ENCODE results near the gene ARHGAP26. TPM values are rescaled to one million over a fixed set of nuclear protein-coding genes. Genes with fewer than 3 reads are reported as not detected.

The ARHGAP26 gene
- total and polyA plus RNA-seq, 2 experiments from 2014 or later, result 9.5 to 16.8 TPM

GRCh38 chr5:143170104-143170503 is 399.9 kb downstream of the ARHGAP26 start:
- DNase-seq (ENCODE audit: low spot score) (no peak), ATAC-seq (no peak)
- no peaks in the 10 kb centered on the region for H3K27me3 ChIP-seq (ENCODE audit: insufficient read depth)
- no peaks in the 10 kb centered on the region for H4K20me1 ChIP-seq (replicated peaks; ENCODE audit: insufficient read depth)
- H3K9me2 ChIP-seq (ENCODE audit: insufficient read depth), result peaks cover 9% of the 10 kb centered on the region; the same call in 1 of the 2 replicates
- H3K9me3 Mint-ChIP-seq, result no peaks in the 10 kb centered on the region
- no peaks in the 10 kb centered on the region for H3K79me2 ChIP-seq (replicated peaks; ENCODE audit: insufficient read depth)
- no peak overlapping the region for H3K27ac Mint-ChIP-seq
- H3F3A ChIP-seq (replicated peaks; ENCODE audit: low read depth), result no peaks in the 10 kb centered on the region
- peaks cover 2% of the 10 kb centered on the region for H3K27me3 Mint-ChIP-seq (ENCODE audit: insufficient read depth, low read depth, poor library complexity)
- peaks cover 40% of the 10 kb centered on the region for H3K4me1 Mint-ChIP-seq
- no peak overlapping the region for H3K4me2 ChIP-seq
- H2AFZ ChIP-seq, result no peak overlapping the region
- peaks cover 22% of the 10 kb centered on the region; the same call in 1 of the 2 replicates for H3K4me1 ChIP-seq (ENCODE audit: insufficient read depth)
- TF ChIP-seq REST (IDR thresholded peaks at IDR 0.05; ENCODE audit: unreplicated experiment), result no peak
- TF ChIP-seq ETS1 (IDR thresholded peaks at IDR 0.05), result no peak
- TF ChIP-seq CREB1 (CRISPR knock-in tag; IDR thresholded peaks at IDR 0.05; ENCODE audit: low read depth), result no peak
- TF ChIP-seq POLR2AphosphoS5 (IDR thresholded peaks at IDR 0.05; ENCODE audit: low read depth), result no peak
- TF ChIP-seq NANOG (IDR thresholded peaks at IDR 0.05; ENCODE audit: borderline replicate concordance), result no peak
- no peak for TF ChIP-seq STAT1 (IDR thresholded peaks at IDR 0.05; ENCODE audit: unreplicated experiment)
- TF ChIP-seq JUNB (IDR thresholded peaks at IDR 0.05; ENCODE audit: unreplicated experiment), result no peak
- no peak for TF ChIP-seq CTCF (conservative IDR thresholded peaks at IDR 0.05; ENCODE audit: low read depth in 2 of 2)
- TF ChIP-seq EZH2phosphoT487 (IDR thresholded peaks at IDR 0.05; ENCODE audit: unreplicated experiment), result no peak
- no peak for TF ChIP-seq ZNF331 (CRISPR knock-in tag; IDR thresholded peaks at IDR 0.05; ENCODE audit: low read depth)
- no peak for TF ChIP-seq ZNF462 (CRISPR knock-in tag; IDR thresholded peaks at IDR 0.05)
- no peak for TF ChIP-seq EZH2 (IDR thresholded peaks at IDR 0.05; ENCODE audit: low read depth, unreplicated experiment)
- no peak for TF ChIP-seq ZNF114 (CRISPR knock-in tag; IDR thresholded peaks at IDR 0.05)
- H3K4me3 ChIP-seq, result no peak overlapping the region
- no peak overlapping the region for H3K27ac ChIP-seq (ENCODE audit: low read depth)
- H3K36me3 Mint-ChIP-seq (ENCODE audit: low read depth), result no peaks in the 10 kb centered on the region
- no peaks in the 10 kb centered on the region for H3K36me3 ChIP-seq (ENCODE audit: insufficient read depth)
- no peak overlapping the region for H3K4me3 Mint-ChIP-seq

Data from GM23338 (cell line).